HepG2 (cell line): ENCODE results near the gene ADAM19.

Source experiments
- FOXP1 ChIP-seq, 2 experiments: fragments of 450-650 bp in 1 of 2; IDR thresholded peaks; 2 replicates each; pipeline ENCODE4 v1.6.1; 2017 to 2018; ENCODE audit warnings: antibody characterized with exemption in 1 of 2
- HNRNPLL ChIP-seq: fragments of 200-400 bp; formaldehyde crosslinking; IDR thresholded peaks from 2 replicates; pipeline ENCODE4 v1.6.1; 2017; ENCODE audit warnings: mild to moderate bottlenecking, low read depth, low read length; ENCODE audit not compliant: poor library complexity, severe bottlenecking
- RFX1 ChIP-seq: fragments of 450-650 bp; IDR thresholded peaks from 2 replicates; pipeline ENCODE4 v1.6.1; 2017
- ZNF737 ChIP-seq: sonication (generic); formaldehyde crosslinking; IDR thresholded peaks from 2 replicates; pipeline ENCODE4 v1.5.0; 2020; ENCODE audit warnings: missing genetic modification reagents, mild to moderate bottlenecking, borderline replicate concordance
- TF ChIP-seq, protein P1 (sequence below): sonication (generic); formaldehyde crosslinking; IDR thresholded peaks from 2 replicates; pipeline ENCODE4 v1.8.0; 2022; ENCODE audit warnings: mild to moderate bottlenecking, missing genetic modification reagents; ENCODE audit not compliant: insufficient replicate concordance

DNA sequence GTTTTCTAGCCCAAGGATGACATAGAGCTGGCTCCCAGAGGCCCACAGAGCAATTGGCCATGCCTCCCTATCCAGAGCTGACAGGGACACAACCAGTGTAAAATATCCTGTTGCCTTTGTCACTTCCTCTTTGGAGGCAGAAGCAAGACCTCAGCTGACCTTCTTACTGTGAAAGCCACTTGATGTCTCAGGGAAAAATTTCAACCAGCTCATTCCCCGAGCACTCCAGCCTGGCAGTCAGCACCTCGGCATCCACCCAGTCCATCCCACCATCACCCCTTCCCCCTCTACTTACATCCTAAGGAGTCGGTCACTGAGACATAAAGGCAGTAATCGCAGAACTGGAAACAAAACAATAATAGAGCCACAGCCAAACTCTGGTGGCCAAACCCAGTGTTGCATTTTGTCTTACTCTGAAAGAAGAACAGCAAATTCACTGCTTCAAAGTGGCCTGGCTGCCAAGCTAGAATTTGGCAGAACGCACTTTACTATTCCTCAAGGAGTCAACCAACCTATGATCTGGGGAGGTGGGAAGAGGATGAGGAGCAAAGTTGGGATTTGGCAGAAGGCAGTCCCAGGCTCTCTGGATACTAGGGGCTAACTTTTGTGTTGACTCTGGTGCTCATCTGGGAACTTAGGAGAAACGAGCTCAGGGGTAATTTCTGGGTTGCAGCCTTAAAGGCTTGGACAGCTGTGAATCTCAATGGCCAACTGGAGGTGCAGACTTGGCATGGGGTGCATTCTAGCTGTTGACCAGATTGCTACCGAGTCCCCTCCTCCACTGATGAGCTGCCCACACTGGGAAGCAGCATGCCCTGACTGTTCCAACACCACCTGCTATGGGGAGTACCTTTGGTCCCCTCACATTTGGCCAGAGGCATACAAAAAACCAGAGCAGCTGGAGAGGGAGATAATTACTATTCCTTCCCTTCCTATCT lies 101.9 kb downstream of the ADAM19 start:
- TF ChIP-seq HNRNPLL: no peak
- TF ChIP-seq FOXP1 (IDR thresholded peaks at IDR 0.05): no peak
- no peak for TF ChIP-seq FOXP1 (CRISPR knock-in tag; IDR thresholded peaks at IDR 0.05)
- no peak for TF ChIP-seq ZNF737
- TF ChIP-seq, protein P1, sequence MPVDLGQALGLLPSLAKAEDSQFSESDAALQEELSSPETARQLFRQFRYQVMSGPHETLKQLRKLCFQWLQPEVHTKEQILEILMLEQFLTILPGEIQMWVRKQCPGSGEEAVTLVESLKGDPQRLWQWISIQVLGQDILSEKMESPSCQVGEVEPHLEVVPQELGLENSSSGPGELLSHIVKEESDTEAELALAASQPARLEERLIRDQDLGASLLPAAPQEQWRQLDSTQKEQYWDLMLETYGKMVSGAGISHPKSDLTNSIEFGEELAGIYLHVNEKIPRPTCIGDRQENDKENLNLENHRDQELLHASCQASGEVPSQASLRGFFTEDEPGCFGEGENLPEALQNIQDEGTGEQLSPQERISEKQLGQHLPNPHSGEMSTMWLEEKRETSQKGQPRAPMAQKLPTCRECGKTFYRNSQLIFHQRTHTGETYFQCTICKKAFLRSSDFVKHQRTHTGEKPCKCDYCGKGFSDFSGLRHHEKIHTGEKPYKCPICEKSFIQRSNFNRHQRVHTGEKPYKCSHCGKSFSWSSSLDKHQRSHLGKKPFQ (CRISPR knock-in tag): no peak
- no peak for TF ChIP-seq RFX1
